UCSD-AML1 (cell line): ENCODE data around the gene PTDSS2.
"Not testable (repeated sequence)": the region's sequence is repeated elsewhere in the genome, so short reads cannot be mapped to it uniquely, and the experiment has no call there.

Experiments used
- DNase-seq: peaks from one replicate; lab custom pipeline; 2025; ENCODE audit not compliant: unreplicated experiment; lab: John Stamatoyannopoulos, UW

The PTDSS2 gene

DNA sequence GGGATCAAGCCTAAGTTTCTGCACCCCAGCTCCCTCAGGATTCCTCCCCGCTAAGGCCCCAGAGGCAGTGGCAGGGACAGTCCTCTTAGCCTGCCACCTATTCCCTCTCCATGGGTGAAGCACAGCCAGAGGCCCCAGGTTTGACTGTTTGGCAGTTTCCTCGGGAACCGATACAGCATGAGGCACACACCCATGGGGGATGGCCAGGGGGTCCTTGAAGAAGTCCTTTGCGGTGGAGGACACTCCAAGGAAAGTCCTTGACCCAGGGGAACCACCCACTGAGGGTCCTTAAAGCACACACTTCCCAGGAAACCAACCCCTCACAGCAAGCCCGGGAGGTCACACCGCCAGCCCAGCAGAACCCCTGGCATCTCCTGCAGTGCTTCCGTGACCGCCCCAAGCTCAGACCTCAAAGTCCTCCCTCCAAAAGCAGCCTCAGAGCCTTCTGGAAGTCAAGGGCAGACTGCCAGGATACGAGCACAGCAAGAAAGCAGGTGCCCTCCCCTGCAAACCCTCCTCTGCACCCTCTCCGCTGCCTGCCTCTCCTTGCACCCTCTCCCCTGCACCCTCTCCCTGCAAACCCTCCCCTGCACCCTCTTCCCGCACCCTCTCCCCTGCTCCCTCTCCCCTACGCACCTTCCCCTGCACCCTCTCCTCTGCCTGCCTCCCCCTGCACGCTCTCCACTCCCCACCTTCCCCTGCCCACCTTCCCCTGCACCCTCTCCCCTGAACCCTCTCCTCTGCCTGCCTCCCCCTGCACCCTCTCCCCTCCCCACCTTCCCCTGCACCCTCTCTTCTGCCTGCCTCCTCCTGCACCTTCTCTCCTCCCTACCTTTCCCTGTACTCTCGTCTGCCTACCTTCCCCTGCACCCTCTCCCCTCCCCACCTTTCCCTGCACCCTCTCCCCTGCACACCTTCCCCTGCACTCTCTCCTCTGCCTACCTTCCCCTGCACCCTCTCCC is 36.7 kb upstream of the PTDSS2 start:
- DNase-seq: peak; percentile 29

GRCh38 chr11:414318-414857 is 35.7 kb upstream of the PTDSS2 start:
- no peak for DNase-seq

DNA sequence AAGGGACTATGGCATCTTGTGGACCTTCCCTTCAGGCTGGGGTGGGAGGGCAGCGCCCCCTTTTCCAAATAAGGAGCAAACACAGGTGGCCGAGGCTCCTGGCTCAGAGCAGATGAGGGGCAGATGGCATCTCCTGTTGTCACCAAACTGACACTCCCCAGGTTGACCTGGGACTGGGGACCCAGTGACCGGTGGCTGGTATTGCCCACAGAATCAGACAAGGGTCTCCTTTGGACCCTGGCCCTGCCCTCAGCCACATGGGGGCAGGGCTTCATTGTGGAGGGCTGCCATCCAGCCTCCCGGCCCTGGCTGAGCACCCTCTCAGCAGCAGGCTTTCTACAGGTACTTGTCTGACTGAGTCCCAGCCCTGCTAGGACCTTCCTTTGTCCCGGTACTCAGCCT is 34.4 kb upstream of the PTDSS2 start:
- DNase-seq: peak; percentile 58

DNA sequence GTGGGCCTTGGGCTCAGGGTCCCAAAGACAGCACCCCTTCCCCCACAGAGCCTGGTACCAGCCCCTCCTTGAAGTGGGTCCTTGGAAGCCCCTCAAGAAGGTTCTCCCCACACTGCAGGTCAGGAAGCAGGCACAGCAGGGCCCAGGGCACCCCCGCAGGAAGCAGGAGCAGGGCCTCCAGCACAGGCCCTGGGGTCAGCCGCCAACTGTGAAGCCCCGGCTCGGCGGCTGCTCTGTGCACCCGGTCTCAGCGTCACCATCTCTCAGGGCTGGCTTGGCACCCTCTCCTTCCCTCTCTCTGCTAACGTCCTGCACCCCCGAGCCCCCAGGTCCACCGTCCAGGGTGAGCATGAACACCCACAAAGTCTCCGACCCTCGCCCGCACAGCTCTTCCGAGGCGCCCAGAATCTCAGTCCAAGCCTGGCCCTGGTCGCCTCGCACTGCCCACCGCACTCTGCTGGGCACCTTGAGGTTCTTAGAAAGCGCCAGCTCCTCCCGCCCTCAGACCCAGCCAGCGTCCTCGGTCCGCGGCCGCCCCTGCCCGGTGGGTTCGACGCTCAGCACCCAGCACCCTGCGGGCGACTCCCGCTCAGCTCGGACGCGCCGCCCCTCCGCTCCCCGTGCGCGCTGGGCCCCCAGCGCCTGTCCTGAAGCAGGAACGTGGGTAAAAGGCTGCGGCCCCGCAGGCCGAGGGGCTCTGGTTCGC is 33.9 kb upstream of the PTDSS2 start:
- DNase-seq: no peak

GRCh38 chr11:416757-417621 is 33.1 kb upstream of the PTDSS2 start:
- DNase-seq: peak; percentile 75

GRCh38 chr11:417652-418342 is 32.3 kb upstream of the PTDSS2 start:
- DNase-seq: no peak

- DNase-seq: no peak
Measured at GRCh38 chr11:418343-419247, 31.5 kb upstream of the PTDSS2 start.

DNA sequence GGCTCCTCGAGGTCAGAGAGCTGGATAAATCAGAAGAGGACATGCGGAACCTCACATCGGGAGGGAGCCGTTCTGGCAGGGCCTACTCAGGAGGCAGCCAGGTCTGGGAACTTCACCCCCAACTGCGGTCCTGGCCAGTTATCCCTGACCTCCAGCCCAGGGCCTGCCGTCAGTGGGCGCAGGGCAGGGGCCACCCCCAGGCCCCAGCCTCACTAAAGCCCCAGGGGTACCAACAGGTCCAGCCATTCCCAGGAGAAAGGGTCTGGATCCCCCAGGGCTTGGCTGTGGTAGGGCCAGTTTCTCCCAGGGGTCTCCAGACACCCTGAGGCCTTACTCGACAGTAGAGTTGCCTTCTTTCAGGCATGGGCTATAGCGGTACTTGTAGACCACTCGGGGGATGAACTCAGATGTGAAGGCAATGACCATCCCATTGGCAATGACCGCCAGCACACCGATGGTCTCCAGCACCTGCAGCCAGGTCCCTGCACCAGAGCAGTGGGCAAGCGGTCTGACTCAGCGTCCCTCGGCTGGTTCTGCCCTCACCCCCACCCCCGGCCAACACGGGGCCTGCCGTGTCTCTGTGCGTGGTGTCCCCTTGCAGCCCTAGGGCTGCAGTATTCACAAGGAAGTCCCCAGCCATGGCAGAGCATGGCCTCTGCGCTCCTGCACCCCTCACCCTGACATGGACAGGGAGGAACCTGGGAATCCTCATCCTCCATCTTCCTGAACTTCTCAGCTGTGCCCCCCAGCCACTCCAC is 30.7 kb upstream of the PTDSS2 start:
- no peak for DNase-seq

GRCh38 chr11:420054-420910 is 29.8 kb upstream of the PTDSS2 start:
- DNase-seq: no peak

DNA sequence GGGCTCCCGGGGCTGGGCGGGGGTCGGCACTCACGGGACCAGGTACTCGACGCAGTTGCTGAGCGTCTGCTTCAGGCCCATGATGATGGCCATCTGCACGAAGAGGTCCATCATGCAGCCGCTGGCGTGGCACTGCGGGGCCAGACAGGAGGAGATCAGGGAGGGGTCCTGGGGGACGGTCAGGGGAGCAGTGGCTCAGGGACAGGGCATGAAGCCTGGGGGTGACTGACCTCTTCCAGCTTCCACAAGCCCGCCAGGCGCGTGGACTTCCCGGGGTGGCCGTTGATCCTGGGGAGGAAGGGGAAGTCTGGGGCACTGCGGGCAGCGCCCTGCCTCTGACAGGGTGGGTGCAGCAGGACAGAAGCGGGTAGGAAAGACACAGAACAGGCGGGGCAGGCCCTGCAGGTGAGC is 29.2 kb upstream of the PTDSS2 start:
- DNase-seq: no peak

DNA sequence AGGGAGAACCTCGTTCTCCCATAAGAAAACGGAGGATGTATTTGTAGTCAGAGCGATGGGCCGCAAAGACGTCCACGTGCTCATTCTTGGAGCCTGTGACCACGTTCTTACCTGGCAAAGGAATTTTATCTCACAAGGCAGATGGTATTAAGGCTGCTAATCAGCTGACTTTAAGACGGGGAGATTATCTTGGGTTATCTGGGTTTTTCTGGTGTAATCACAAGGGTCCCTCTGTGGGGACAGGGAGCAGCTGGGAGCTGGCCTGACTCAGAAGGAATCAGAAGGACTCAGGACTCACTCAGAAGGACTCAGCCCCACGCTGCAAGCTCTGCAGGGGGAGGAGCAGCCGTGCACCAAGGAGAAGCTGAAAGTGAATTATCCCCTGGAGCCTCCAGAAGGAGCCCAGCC is 27.8 kb upstream of the PTDSS2 start:
- DNase-seq: no peak

- no peak for DNase-seq
Measured at GRCh38 chr11:424232-424631, 25.8 kb upstream of the PTDSS2 start.

DNA sequence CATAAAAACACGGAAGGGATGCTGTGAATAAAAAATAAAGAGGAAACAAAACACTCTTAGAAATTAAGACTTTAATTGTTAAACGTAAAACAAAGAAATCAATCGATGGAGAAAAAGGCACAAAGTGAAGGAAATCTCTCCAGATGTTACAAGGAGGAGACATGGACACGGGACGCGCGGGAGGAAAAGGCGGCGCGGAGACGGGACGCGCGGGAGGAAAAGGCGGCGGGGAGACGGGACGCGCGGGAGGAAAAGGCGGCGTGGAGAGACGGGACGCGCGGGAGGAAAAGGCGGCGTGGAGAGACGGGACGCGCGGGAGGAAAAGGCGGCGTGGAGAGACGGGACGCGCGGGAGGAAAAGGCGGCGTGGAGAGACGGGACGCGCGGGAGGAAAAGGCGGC is 25.3 kb upstream of the PTDSS2 start:
- not testable (repeated sequence) for DNase-seq

GRCh38 chr11:425301-425700 is 24.8 kb upstream of the PTDSS2 start:
- no peak for DNase-seq

DNA sequence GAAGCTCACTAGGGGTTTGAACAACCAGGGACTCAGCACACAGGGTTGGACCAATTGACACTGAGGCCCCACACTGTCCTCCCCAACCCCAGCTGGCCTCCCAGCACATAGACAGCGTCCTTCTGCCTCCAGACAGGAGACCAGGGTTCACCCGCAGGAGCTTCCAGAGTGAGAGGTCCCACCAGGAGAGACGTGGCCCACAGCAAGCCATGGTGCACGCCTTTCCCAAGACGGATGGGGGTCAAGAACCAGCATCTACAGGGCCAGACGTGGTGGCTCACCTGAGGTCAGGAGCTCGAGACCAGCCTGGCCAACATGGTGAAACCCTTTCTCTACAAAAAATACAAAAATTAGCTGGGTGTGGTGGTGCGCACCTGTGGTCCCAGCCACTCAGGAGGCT is 23.2 kb upstream of the PTDSS2 start:
- no peak for DNase-seq

DNA sequence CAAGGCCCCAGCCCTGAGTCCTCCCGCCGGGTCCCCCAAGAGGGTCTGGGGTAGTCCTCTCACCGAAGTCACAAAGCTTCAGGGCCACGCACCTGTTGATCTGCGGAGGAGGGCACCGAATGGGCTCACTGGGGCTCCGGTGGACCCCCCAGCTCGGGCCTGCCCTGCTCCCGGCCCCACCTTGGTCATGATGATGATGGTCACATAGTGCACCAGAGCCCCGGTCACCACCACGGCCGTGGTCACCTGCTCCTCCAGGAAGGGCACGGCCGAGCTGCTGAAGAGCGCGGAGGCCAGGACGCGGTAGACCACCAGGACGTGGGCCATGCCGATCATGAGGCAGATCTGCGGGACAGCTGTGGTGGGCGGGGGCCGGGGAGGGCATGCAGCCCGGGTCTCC is 21.8 kb upstream of the PTDSS2 start:
- no peak for DNase-seq

- DNase-seq: no peak
Measured at GRCh38 chr11:429391-429790, 20.7 kb upstream of the PTDSS2 start.
